CD4-positive, CD25-positive, alpha-beta regulatory T cell (primary cell): Measurements from ENCODE around the gene SOX21. TPM values are rescaled to one million over a fixed set of nuclear protein-coding genes. Genes with fewer than 3 reads are reported as not detected.

ENCODE experiments used
- ATAC-seq, 2 donors: fragments of 150-1000 bp; cut with Tn5 transposase; one replicate each; pipeline ENCODE4 v1.10.0; 2021; ENCODE audit warnings: low read depth in 2 of 2, moderate number of reproducible peaks in 2 of 2, moderate library complexity in 1 of 2
- DNase-seq, 3 donors: peaks; one replicate each; pipeline versions ENCODE4 v3.0.0 to v3.0.0-alpha.2; 2012 to 2022; ENCODE audit warnings: mixed read lengths in 1 of 3
- H3K27ac ChIP-seq: one replicate; pipeline ENCODE4 v1.7.0; 2013; ENCODE audit warnings: mild to moderate bottlenecking, low read length; ENCODE audit not compliant: insufficient read depth, poor library complexity, severe bottlenecking
- H3K27me3 ChIP-seq: one replicate; pipeline ENCODE4 v1.7.0; 2013; ENCODE audit warnings: low read length; ENCODE audit not compliant: control insufficient read depth, insufficient read depth
- H3K36me3 ChIP-seq: one replicate; pipeline ENCODE4 v1.7.0; 2013; ENCODE audit warnings: mild to moderate bottlenecking, low read length, moderate library complexity; ENCODE audit not compliant: control insufficient read depth, insufficient read depth
- H3K4me1 ChIP-seq: 2 replicates; pipeline ENCODE4 v1.7.0; 2013; ENCODE audit warnings: mild to moderate bottlenecking, low read length; ENCODE audit not compliant: insufficient read depth, control insufficient read depth, poor library complexity, severe bottlenecking
- H3K4me3 ChIP-seq: one replicate; pipeline ENCODE4 v1.7.0; 2013; ENCODE audit warnings: low read depth, mild to moderate bottlenecking, low read length, moderate library complexity
- H3K9me3 ChIP-seq, 2 experiments: 1 replicate in 1 of 2; 2 replicates in 1 of 2; pipeline ENCODE4 v1.7.0; 2013; ENCODE audit warnings: low read length in 2 of 2, mild to moderate bottlenecking in 1 of 2, moderate library complexity in 1 of 2; ENCODE audit not compliant: control insufficient read depth in 2 of 2
- H3K27ac Mint-ChIP-seq, 3 donors: one replicate each; pipeline ENCODE4 v1.8.0; 2020 to 2022; ENCODE audit warnings: mild to moderate bottlenecking in 3 of 3, mixed read lengths in 3 of 3, moderate library complexity in 2 of 3
- H3K27me3 Mint-ChIP-seq: one replicate; pipeline ENCODE4 v1.8.0; 2022; ENCODE audit warnings: mild to moderate bottlenecking, mixed read lengths
- H3K36me3 Mint-ChIP-seq: one replicate; pipeline ENCODE4 v1.8.0; 2020; ENCODE audit warnings: mixed read lengths
- H3K4me1 Mint-ChIP-seq, 4 donors: one replicate each; pipeline ENCODE4 v1.8.0; 2020 to 2022; ENCODE audit warnings: mixed read lengths in 4 of 4, mild to moderate bottlenecking in 1 of 4
- H3K4me3 Mint-ChIP-seq, 4 donors: one replicate each; pipeline ENCODE4 v1.8.0; 2020 to 2022; ENCODE audit warnings: mild to moderate bottlenecking in 4 of 4, mixed read lengths in 4 of 4, moderate library complexity in 3 of 4
- H3K9me3 Mint-ChIP-seq, 7 donors: one replicate each; pipeline ENCODE4 v1.8.0; 2020 to 2022; ENCODE audit warnings: mixed read lengths in 7 of 7, mild to moderate bottlenecking in 3 of 7, moderate library complexity in 2 of 7
- polyA plus RNA-seq, 4 donors: library from polyadenylated mRNA; unstranded; fragments of 300-500 nt; fragmentation: Illumina TruSeq; gene quantifications; one replicate each; pipeline ENCODE4 v1.2.3, GENCODE V29; 2021
- total RNA-seq: library from RNA; stranded (reverse); gene quantifications from one replicate; pipeline ENCODE4 v1.2.3, GENCODE V29; 2022

SOX21 gene
- total RNA-seq (not detected), polyA plus RNA-seq (not detected)

DNA sequence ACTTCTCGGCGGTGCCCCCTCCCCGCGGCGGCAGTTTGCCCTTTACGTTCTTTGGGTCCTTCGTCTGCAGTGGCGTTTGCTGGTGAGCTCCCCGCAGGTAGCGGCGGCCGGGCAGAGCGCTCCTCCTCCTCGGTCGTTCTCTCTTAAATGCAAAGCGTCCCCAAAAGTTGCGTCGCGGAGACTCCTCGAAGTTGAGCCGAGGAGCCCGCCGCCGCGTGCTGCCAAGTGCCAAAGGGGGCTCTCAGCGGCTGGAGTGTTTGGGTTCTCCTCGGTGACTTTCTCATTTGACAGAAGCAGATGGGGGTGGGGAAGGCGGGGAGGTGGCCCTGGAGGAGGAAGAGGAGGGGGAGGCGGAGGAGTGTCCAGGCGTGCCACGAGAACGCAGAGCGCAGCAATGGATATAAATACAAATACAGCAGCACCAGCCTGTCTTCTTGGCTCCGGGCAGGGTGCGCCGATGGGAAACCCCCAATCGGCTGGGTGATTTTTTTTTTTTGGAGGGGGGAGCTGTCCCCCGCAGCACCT is at the start of gene SOX21:
TSS of gene SOX21 (minus strand) at position 259 of the 525 bp plus-strand sequence. CDS start 496 bp downstream, outside the sequence.
- Histone ChIP-seq H3K4me1 (peaks cover 29% of the 10 kb centered on the region), H3K4me3 (no peak within 1 kb of the TSS), H3K27me3 (peaks cover 44% of the 10 kb centered on the region), H3K27ac (no peak within 1 kb of the TSS), H3K9me3 (peaks cover 0 to 4% of the 10 kb centered on the region in 2 experiments), H3K36me3 (no peaks in the 10 kb centered on the region)
- Mint-ChIP-seq H3K9me3 (peaks cover 0 to 6% (median 0%) of the 10 kb centered on the region in 7 donors), H3K27ac (no peak within 1 kb of the TSS), H3K36me3 (no peaks in the 10 kb centered on the region), H3K4me3 (peak within 1 kb of the TSS in 3 of 4 donors; percentile 52 to 75 (median 71)), H3K4me1 (peaks cover 11 to 31% (median 14%) of the 10 kb centered on the region in 4 donors), H3K27me3 (peaks cover 80% of the 10 kb centered on the region)
- DNase-seq (no peak), ATAC-seq (no peak)

GRCh38 chr13:94761407-94761806 is 49.1 kb upstream of the SOX21 start:
- no peaks in the 10 kb centered on the region for H3K4me1 ChIP-seq
- Mint-ChIP-seq H3K27me3 (peaks cover 16% of the 10 kb centered on the region), H3K4me3 (no peak overlapping the region), H3K4me1 (no peaks in the 10 kb centered on the region), H3K27ac (no peak overlapping the region), H3K9me3 (peaks cover 0 to 2% (median 0%) of the 10 kb centered on the region in 7 donors), H3K36me3 (no peaks in the 10 kb centered on the region)
- H3K27me3 ChIP-seq = peaks cover 6% of the 10 kb centered on the region
- H3K9me3 ChIP-seq = no peaks in the 10 kb centered on the region
- H3K27ac ChIP-seq = no peak overlapping the region
- no peak for ATAC-seq
- no peak overlapping the region for H3K4me3 ChIP-seq
- H3K36me3 ChIP-seq = no peaks in the 10 kb centered on the region
- no peak for DNase-seq

- H3K36me3 Mint-ChIP-seq = no peaks in the 10 kb centered on the region
- no peaks in the 10 kb centered on the region for H3K4me1 Mint-ChIP-seq
- H3K4me3 ChIP-seq = no peak overlapping the region
- H3K27me3 Mint-ChIP-seq = peaks cover 16% of the 10 kb centered on the region
- H3K27ac ChIP-seq = no peak overlapping the region
- no peak overlapping the region for H3K4me3 Mint-ChIP-seq
- DNase-seq = no peak
- no peak for ATAC-seq
- peaks cover 6% of the 10 kb centered on the region for H3K27me3 ChIP-seq
- no peaks in the 10 kb centered on the region for H3K9me3 ChIP-seq
- H3K27ac Mint-ChIP-seq = no peak overlapping the region
- H3K4me1 ChIP-seq = no peaks in the 10 kb centered on the region
- no peaks in the 10 kb centered on the region for H3K36me3 ChIP-seq
- H3K9me3 Mint-ChIP-seq = peaks cover 0 to 2% (median 0%) of the 10 kb centered on the region in 7 donors
These were observed 46.9 kb upstream of the SOX21 start for GRCh38 chr13:94759120-94759728.

DNA sequence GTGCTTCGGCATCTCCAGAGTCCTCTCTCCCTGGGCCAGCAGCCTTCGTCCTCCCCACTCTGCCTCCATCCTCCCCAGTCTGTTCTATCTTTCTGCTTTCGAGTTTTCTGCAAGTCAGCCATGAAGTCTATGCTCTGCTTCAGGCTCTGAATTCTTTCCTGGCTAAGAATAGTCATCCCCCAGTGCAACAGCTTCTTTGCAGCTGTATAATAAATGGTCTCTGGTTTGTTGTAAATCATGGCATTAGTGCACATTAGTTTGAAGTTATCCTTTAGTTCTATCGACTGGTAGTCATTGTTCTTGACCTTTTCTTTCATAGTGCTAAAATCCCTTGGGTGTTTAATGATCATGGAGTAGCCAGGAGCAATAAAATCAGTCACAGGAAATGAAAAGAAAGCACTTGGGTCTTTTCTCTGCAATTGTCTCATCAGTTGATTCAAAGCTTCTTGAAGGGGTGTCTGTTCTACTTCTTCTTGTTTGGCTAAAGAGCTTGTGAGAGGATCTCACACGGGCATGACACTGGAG is 46.2 kb upstream of the SOX21 start:
- H3K9me3 ChIP-seq = no peaks in the 10 kb centered on the region
- ATAC-seq (no peak), DNase-seq (no peak)
- no peak overlapping the region for H3K27ac ChIP-seq
- H3K36me3 ChIP-seq = no peaks in the 10 kb centered on the region
- no peaks in the 10 kb centered on the region for H3K4me1 ChIP-seq
- Mint-ChIP-seq H3K27me3 (peaks cover 16% of the 10 kb centered on the region), H3K36me3 (no peaks in the 10 kb centered on the region), H3K27ac (no peak overlapping the region), H3K4me1 (no peaks in the 10 kb centered on the region), H3K4me3 (no peak overlapping the region), H3K9me3 (peaks cover 0 to 2% (median 0%) of the 10 kb centered on the region in 7 donors)
- peaks cover 6% of the 10 kb centered on the region for H3K27me3 ChIP-seq
- no peak overlapping the region for H3K4me3 ChIP-seq

GRCh38 chr13:94753327-94753726 is 41.0 kb upstream of the SOX21 start:
- Mint-ChIP-seq H3K9me3 (no peaks in the 10 kb centered on the region), H3K36me3 (no peaks in the 10 kb centered on the region), H3K27me3 (peaks cover 14% of the 10 kb centered on the region), H3K4me1 (no peaks in the 10 kb centered on the region), H3K27ac (no peak overlapping the region), H3K4me3 (no peak overlapping the region)
- H3K4me3 ChIP-seq = no peak overlapping the region
- DNase-seq (no peak), ATAC-seq (no peak)
- no peaks in the 10 kb centered on the region for H3K4me1 ChIP-seq
- peaks cover 3% of the 10 kb centered on the region for H3K27me3 ChIP-seq
- no peak overlapping the region for H3K27ac ChIP-seq
- no peaks in the 10 kb centered on the region for H3K36me3 ChIP-seq
- no peaks in the 10 kb centered on the region for H3K9me3 ChIP-seq

- H3K4me1 Mint-ChIP-seq = no peaks in the 10 kb centered on the region
- DNase-seq = no peak
- H3K4me3 ChIP-seq = no peak overlapping the region
- no peaks in the 10 kb centered on the region for H3K9me3 ChIP-seq
- H3K36me3 ChIP-seq = no peaks in the 10 kb centered on the region
- no peak overlapping the region for H3K27ac ChIP-seq
- no peak overlapping the region for H3K27ac Mint-ChIP-seq
- H3K4me1 ChIP-seq = no peaks in the 10 kb centered on the region
- H3K9me3 Mint-ChIP-seq = no peaks in the 10 kb centered on the region
- no peaks in the 10 kb centered on the region for H3K27me3 ChIP-seq
- peaks cover 19% of the 10 kb centered on the region for H3K27me3 Mint-ChIP-seq
- no peak for ATAC-seq
- H3K4me3 Mint-ChIP-seq = no peak overlapping the region
- H3K36me3 Mint-ChIP-seq = no peaks in the 10 kb centered on the region
These were observed 36.8 kb upstream of the SOX21 start for GRCh38 chr13:94749162-94749561.

GRCh38 chr13:94739235-94739634 is 26.9 kb upstream of the SOX21 start:
- H3K36me3 Mint-ChIP-seq = no peaks in the 10 kb centered on the region
- H3K27me3 ChIP-seq = no peaks in the 10 kb centered on the region
- no peaks in the 10 kb centered on the region for H3K9me3 ChIP-seq
- peaks cover 7% of the 10 kb centered on the region for H3K27me3 Mint-ChIP-seq
- H3K4me3 ChIP-seq = no peak overlapping the region
- H3K9me3 Mint-ChIP-seq = peaks cover 0 to 4% (median 0%) of the 10 kb centered on the region in 7 donors
- DNase-seq (no peak), ATAC-seq (no peak)
- H3K27ac ChIP-seq = no peak overlapping the region
- no peaks in the 10 kb centered on the region for H3K4me1 ChIP-seq
- H3K36me3 ChIP-seq = no peaks in the 10 kb centered on the region
- H3K27ac Mint-ChIP-seq = no peak overlapping the region
- H3K4me1 Mint-ChIP-seq = no peaks in the 10 kb centered on the region
- no peak overlapping the region for H3K4me3 Mint-ChIP-seq

DNA sequence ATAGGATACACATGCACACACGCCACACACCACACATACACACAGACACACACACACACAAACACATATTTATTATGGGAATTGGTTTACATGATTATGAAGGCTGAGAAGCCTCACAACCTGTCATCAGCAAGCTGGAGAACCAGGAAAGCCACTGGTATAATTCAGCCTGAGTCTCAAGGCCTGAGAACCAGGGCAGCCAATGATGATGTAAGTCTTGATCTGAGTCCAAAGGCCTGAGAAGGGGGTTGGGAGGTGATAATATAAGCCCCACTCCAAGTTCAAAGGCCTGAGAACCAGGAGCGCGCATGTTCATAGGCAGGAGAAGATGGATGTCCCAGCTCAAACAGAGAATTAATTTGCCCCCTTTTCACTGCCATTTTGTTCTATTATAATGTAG is 18.7 kb upstream of the SOX21 start:
- DNase-seq = no peak
- no peak overlapping the region for H3K4me3 Mint-ChIP-seq
- no peaks in the 10 kb centered on the region for H3K36me3 Mint-ChIP-seq
- H3K27me3 ChIP-seq = no peaks in the 10 kb centered on the region
- no peak for ATAC-seq
- H3K9me3 ChIP-seq = no peaks in the 10 kb centered on the region
- H3K4me1 ChIP-seq = no peaks in the 10 kb centered on the region
- peaks cover 0 to 13% (median 3%) of the 10 kb centered on the region in 7 donors for H3K9me3 Mint-ChIP-seq
- no peaks in the 10 kb centered on the region for H3K4me1 Mint-ChIP-seq
- H3K27me3 Mint-ChIP-seq = peaks cover 4% of the 10 kb centered on the region
- no peak overlapping the region for H3K27ac ChIP-seq
- no peaks in the 10 kb centered on the region for H3K36me3 ChIP-seq
- H3K4me3 ChIP-seq = no peak overlapping the region
- H3K27ac Mint-ChIP-seq = peak overlapping the region in 1 of 3 donors; percentile 43
